Measurements from ENCODE around the gene RPS19.

The RPS19 gene

GRCh38 chr19:41897181-41897580, 37.1 kb downstream of the RPS19 start:
- peaks cover 15% of the 10 kb centered on the region; the same call in 1 of the 2 replicates for H3K4me1 ChIP-seq (ENCODE audit: control insufficient read depth, low read length)
- no peaks in the 10 kb centered on the region for H3F3A ChIP-seq (ENCODE audit: control insufficient read depth, insufficient read depth)
- H3K4me2 ChIP-seq (ENCODE audit: low read length), result no peak overlapping the region
- H4K20me1 ChIP-seq (ENCODE audit: control insufficient read depth, insufficient read depth, low read depth, low read length), result no peaks in the 10 kb centered on the region
- peaks cover 83% of the 10 kb centered on the region for H3K36me3 ChIP-seq (ENCODE audit: control insufficient read depth, low read length)
- no peaks in the 10 kb centered on the region for H3K9me3 ChIP-seq (ENCODE audit: control insufficient read depth, insufficient read depth, low read length)
- no peaks in the 10 kb centered on the region for H3K9me2 ChIP-seq (replicated peaks; ENCODE audit: control insufficient read depth, low read length)
- no peak overlapping the region for H3K27ac ChIP-seq (ENCODE audit: low read depth, low read length)
- H3K79me2 ChIP-seq (ENCODE audit: control insufficient read depth, low read length), result peaks cover 5% of the 10 kb centered on the region; the same call in 1 of the 2 replicates
- H3K27me3 ChIP-seq (ENCODE audit: control insufficient read depth, low read length), result no peaks in the 10 kb centered on the region
- no peak for TF ChIP-seq CTCF (IDR thresholded peaks at IDR 0.05; ENCODE audit: low read depth, low read length, poor library complexity, severe bottlenecking)
- no peak for TF ChIP-seq EZH2phosphoT487 (IDR thresholded peaks at IDR 0.05; ENCODE audit: borderline replicate concordance, low read length)
- no peak overlapping the region for H3K4me3 ChIP-seq (ENCODE audit: low read length)

GRCh38 chr19:41897820-41898219, 37.8 kb downstream of the RPS19 start:
- H4K20me1 ChIP-seq (ENCODE audit: control insufficient read depth, insufficient read depth, low read depth, low read length), result no peaks in the 10 kb centered on the region
- H3K36me3 ChIP-seq (ENCODE audit: control insufficient read depth, low read length), result peaks cover 83% of the 10 kb centered on the region
- no peak overlapping the region for H3K27ac ChIP-seq (ENCODE audit: low read depth, low read length)
- no peaks in the 10 kb centered on the region for H3K27me3 ChIP-seq (ENCODE audit: control insufficient read depth, low read length)
- peaks cover 11% of the 10 kb centered on the region; the same call in 1 of the 2 replicates for H3K4me1 ChIP-seq (ENCODE audit: control insufficient read depth, low read length)
- H3K9me3 ChIP-seq (ENCODE audit: control insufficient read depth, insufficient read depth, low read length), result no peaks in the 10 kb centered on the region
- no peak for TF ChIP-seq EZH2phosphoT487 (IDR thresholded peaks at IDR 0.05; ENCODE audit: borderline replicate concordance, low read length)
- H3K4me2 ChIP-seq (ENCODE audit: low read length), result no peak overlapping the region
- H3K9me2 ChIP-seq (replicated peaks; ENCODE audit: control insufficient read depth, low read length), result no peaks in the 10 kb centered on the region
- no peaks in the 10 kb centered on the region for H3F3A ChIP-seq (ENCODE audit: control insufficient read depth, insufficient read depth)
- peaks cover 5% of the 10 kb centered on the region; the same call in 1 of the 2 replicates for H3K79me2 ChIP-seq (ENCODE audit: control insufficient read depth, low read length)
- H3K4me3 ChIP-seq (ENCODE audit: low read length), result no peak overlapping the region

GRCh38 chr19:41898235-41898634, 38.2 kb downstream of the RPS19 start:
- Histone ChIP-seq H3K9me3 (ENCODE audit: control insufficient read depth, insufficient read depth, low read length) (no peaks in the 10 kb centered on the region), H3K4me2 (ENCODE audit: low read length) (no peak overlapping the region), H3K36me3 (ENCODE audit: control insufficient read depth, low read length) (peaks cover 84% of the 10 kb centered on the region), H3K27me3 (ENCODE audit: control insufficient read depth, low read length) (no peaks in the 10 kb centered on the region), H3F3A (ENCODE audit: control insufficient read depth, insufficient read depth) (no peaks in the 10 kb centered on the region), H3K27ac (ENCODE audit: low read depth, low read length) (no peak overlapping the region), H3K4me3 (ENCODE audit: low read length) (no peak overlapping the region), H3K9me2 (replicated peaks; ENCODE audit: control insufficient read depth, low read length) (no peaks in the 10 kb centered on the region), H3K79me2 (ENCODE audit: control insufficient read depth, low read length) (peaks cover 5% of the 10 kb centered on the region; the same call in 1 of the 2 replicates), H4K20me1 (ENCODE audit: control insufficient read depth, insufficient read depth, low read depth, low read length) (no peaks in the 10 kb centered on the region), H3K4me1 (ENCODE audit: control insufficient read depth, low read length) (peaks cover 9% of the 10 kb centered on the region; the same call in 1 of the 2 replicates)
- TF ChIP-seq CTCF (IDR thresholded peaks at IDR 0.05; ENCODE audit: low read depth, low read length, poor library complexity, severe bottlenecking), result no peak
- TF ChIP-seq EZH2phosphoT487 (IDR thresholded peaks at IDR 0.05; ENCODE audit: borderline replicate concordance, low read length), result no peak

GRCh38 chr19:41901707-41902360, 41.8 kb downstream of the RPS19 start:
- Histone ChIP-seq H3K4me2 (ENCODE audit: low read length) (no peak overlapping the region), H3F3A (ENCODE audit: control insufficient read depth, insufficient read depth) (no peaks in the 10 kb centered on the region), H3K9me2 (replicated peaks; ENCODE audit: control insufficient read depth, low read length) (no peaks in the 10 kb centered on the region), H3K27ac (ENCODE audit: low read depth, low read length) (no peak overlapping the region), H3K9me3 (ENCODE audit: control insufficient read depth, insufficient read depth, low read length) (no peaks in the 10 kb centered on the region), H3K27me3 (ENCODE audit: control insufficient read depth, low read length) (no peaks in the 10 kb centered on the region), H4K20me1 (ENCODE audit: control insufficient read depth, insufficient read depth, low read depth, low read length) (no peaks in the 10 kb centered on the region), H3K79me2 (ENCODE audit: control insufficient read depth, low read length) (peaks cover 2% of the 10 kb centered on the region; the same call in 1 of the 2 replicates), H3K36me3 (ENCODE audit: control insufficient read depth, low read length) (peaks cover 92% of the 10 kb centered on the region), H3K4me1 (ENCODE audit: control insufficient read depth, low read length) (no peaks in the 10 kb centered on the region), H3K4me3 (ENCODE audit: low read length) (no peak overlapping the region)
- no peak for TF ChIP-seq EZH2phosphoT487 (IDR thresholded peaks at IDR 0.05; ENCODE audit: borderline replicate concordance, low read length)

Data from DOHH2 (cell line).